IMR-90 (cell line): ENCODE measurements around the gene ZNF366. TPM values are rescaled to one million over a fixed set of nuclear protein-coding genes. Genes with fewer than 3 reads are reported as not detected.

Source experiments
- ATAC-seq: fragments of 200-7000 bp; cut with Tn5 transposase; 2 replicates; pipeline ENCODE4 v1.9.1; 2020; ENCODE audit warnings: low read depth, mild to moderate bottlenecking, moderate library complexity
- BruUV-seq: library from RNA; stranded (reverse); fragments of 400-500 nt; replicated peaks from 2 replicates; lab custom pipeline; 2021; lab: Mats Ljungman, UMichigan
- CTCF ChIA-PET: fragments of 300-600 bp; formaldehyde crosslinking; extraction: SDS; loops from one replicate; lab custom pipeline; 2021; ENCODE audit warnings: antibody characterized with exemption; lab: Yijun Ruan, JAX
- POLR2A ChIA-PET: fragments of 300-600 bp; sonication (Branson Sonifier 250); formaldehyde crosslinking; loops from one replicate; lab custom pipeline; 2022; ENCODE audit warnings: antibody characterized with exemption; ENCODE audit not compliant: unreplicated experiment; lab: Charles Lee
- DNase-seq: peaks from one replicate; pipeline ENCODE4 v3.0.0; 2013
- H2AFZ ChIP-seq: replicated peaks from 2 replicates; pipeline ENCODE3; 2013; ENCODE audit warnings: low read length, mild to moderate bottlenecking; ENCODE audit not compliant: poor library complexity
- H2AK5ac ChIP-seq: 2 replicates; pipeline ENCODE4 v1.6.1; 2013; ENCODE audit warnings: low read depth, low read length, inconsistent platforms
- H2AK9ac ChIP-seq: replicated peaks from 2 replicates; pipeline ENCODE3; 2013; ENCODE audit warnings: mild to moderate bottlenecking, low read depth, low read length, moderate library complexity; ENCODE audit not compliant: poor library complexity
- H2BK120ac ChIP-seq: 2 replicates; pipeline ENCODE4 v1.6.1; 2013; ENCODE audit warnings: low read depth, low read length, inconsistent platforms
- H2BK15ac ChIP-seq: 3 replicates; pipeline ENCODE4 v1.6.1; 2013; ENCODE audit warnings: low read depth, low read length, inconsistent platforms
- H2BK20ac ChIP-seq: 2 replicates; pipeline ENCODE4 v1.6.1; 2013; ENCODE audit warnings: low read depth, mild to moderate bottlenecking, inconsistent platforms, low read length, moderate library complexity
- H2BK5ac ChIP-seq: 2 replicates; pipeline ENCODE4 v1.6.1; 2013; ENCODE audit warnings: mild to moderate bottlenecking, low read depth, low read length, inconsistent platforms; ENCODE audit not compliant: poor library complexity, severe bottlenecking
- H3K14ac ChIP-seq: replicated peaks from 2 replicates; pipeline ENCODE4 v1.6.1; 2013; ENCODE audit warnings: low read depth, low read length, inconsistent platforms
- H3K18ac ChIP-seq: 2 replicates; pipeline ENCODE4 v1.6.1; 2013; ENCODE audit warnings: low read depth, low read length, control low read depth
- H3K23ac ChIP-seq: 2 replicates; pipeline ENCODE4 v1.6.1; 2013; ENCODE audit warnings: low read depth, low read length, inconsistent platforms
- H3K27ac ChIP-seq: 2 replicates; pipeline ENCODE4 v1.5.1; 2013; ENCODE audit warnings: mild to moderate bottlenecking, control low read depth, low read length; ENCODE audit not compliant: insufficient read depth
- H3K27me3 ChIP-seq: 2 replicates; pipeline ENCODE4 v1.6.1; 2013; ENCODE audit warnings: low read length; ENCODE audit not compliant: control insufficient read depth, insufficient read depth
- H3K36me3 ChIP-seq: 2 replicates; pipeline ENCODE4 v1.6.1; 2013; ENCODE audit warnings: low read length, mixed read lengths; ENCODE audit not compliant: control insufficient read depth, insufficient read depth
- H3K4ac ChIP-seq: 2 replicates; pipeline ENCODE4 v1.6.1; 2013; ENCODE audit warnings: low read depth, low read length, inconsistent platforms
- H3K4me1 ChIP-seq: 2 replicates; pipeline ENCODE4 v1.6.1; 2013; ENCODE audit warnings: low read length, mixed read lengths; ENCODE audit not compliant: control insufficient read depth, insufficient read depth
- H3K4me2 ChIP-seq: 2 replicates; pipeline ENCODE4 v1.6.1; 2013; ENCODE audit warnings: low read depth, mild to moderate bottlenecking, control low read depth, low read length, moderate library complexity
- H3K4me3 ChIP-seq: 2 replicates; pipeline ENCODE4 v1.5.1; 2013; ENCODE audit warnings: low read depth, mild to moderate bottlenecking, control low read depth, low read length, moderate library complexity; ENCODE audit not compliant: insufficient read depth
- H3K56ac ChIP-seq: 2 replicates; pipeline ENCODE4 v1.6.1; 2013; ENCODE audit warnings: low read length, inconsistent platforms; ENCODE audit not compliant: insufficient read depth; ENCODE audit errors: extremely low read depth
- H3K79me1 ChIP-seq, 2 experiments: 2 replicates each; pipeline ENCODE4 v1.6.1; 2013; ENCODE audit warnings: low read length in 2 of 2, inconsistent platforms in 1 of 2, low read depth in 1 of 2
- H3K9ac ChIP-seq: 2 replicates; pipeline ENCODE4 v1.6.1; 2013; ENCODE audit warnings: low read depth, low read length, control low read depth
- H3K9me1 ChIP-seq: 2 replicates; pipeline ENCODE4 v1.6.1; 2013; ENCODE audit warnings: low read length, inconsistent platforms; ENCODE audit not compliant: insufficient read depth
- H3K9me3 ChIP-seq: 2 replicates; pipeline ENCODE4 v1.6.1; 2013; ENCODE audit warnings: low read length; ENCODE audit not compliant: control insufficient read depth, insufficient read depth
- H4K20me1 ChIP-seq: 2 replicates; pipeline ENCODE4 v1.6.1; 2013; ENCODE audit warnings: low read length, inconsistent platforms; ENCODE audit not compliant: insufficient read depth
- H4K5ac ChIP-seq: 2 replicates; pipeline ENCODE4 v1.6.1; 2013; ENCODE audit warnings: mild to moderate bottlenecking, low read depth, low read length, control low read depth
- H4K8ac ChIP-seq, 2 experiments: 2 replicates each; pipeline ENCODE4 v1.6.1; 2013; ENCODE audit warnings: low read depth in 2 of 2, low read length in 2 of 2, control low read depth in 1 of 2, inconsistent platforms in 1 of 2
- H4K91ac ChIP-seq: 2 replicates; pipeline ENCODE4 v1.6.1; 2013; ENCODE audit warnings: low read depth, low read length, inconsistent platforms; ENCODE audit not compliant: insufficient read depth
- CTCF ChIP-seq: conservative IDR thresholded peaks from 2 replicates; pipeline ENCODE4 v1.5.1; 2012; ENCODE audit warnings: mild to moderate bottlenecking, low read depth, low read length, improper control_type of control experiment
- MAZ ChIP-seq: IDR thresholded peaks from 2 replicates; pipeline ENCODE4 v1.6.1; 2012; ENCODE audit warnings: low read depth, mild to moderate bottlenecking, low read length, improper control_type of control experiment, moderate library complexity, borderline replicate concordance
- WGBS, 2 experiments: methylation state at CpG; one replicate each; pipeline versions ENCODE4 v1.1.5 to v1.1.7; 2013; ENCODE audit warnings: missing lambda C conversion rate in 2 of 2; ENCODE audit not compliant: insufficient read length in 1 of 2; ENCODE audit errors: extremely low coverage in 2 of 2; 5-methylcytosine and 5-hydroxymethylcytosine counted together
- dilution Hi-C: fragments of 300-500 bp; cut with HindIII; formaldehyde crosslinking; loops from one replicate; pipeline ENCODE4 v1.14.3; 2018; ENCODE audit warnings: low sequenced_read_pairs; ENCODE audit not compliant: unreplicated experiment
- in situ Hi-C: fragments of 300-500 bp; cut with MboI; formaldehyde crosslinking; loops from 3 replicates; pipeline ENCODE4 v1.14.3; 2019; ENCODE audit warnings: low sequenced_read_pairs, inconsistent platforms, mixed read lengths
- intact Hi-C: fragments of 100-400 bp; cut with micrococcal nuclease; formaldehyde crosslinking; loops from 2 replicates; pipeline ENCODE4 v1.10.0; 2022
- polyA plus RNA-seq, 3 experiments: library from polyadenylated mRNA; depleted of rRNA; stranded (reverse); fragments of >200 nt; gene quantifications; 2 replicates each; pipeline ENCODE4 v1.2.3, GENCODE V29; 2012; ENCODE audit warnings: low replicate concordance in 1 of 3
- total RNA-seq: library from RNA; depleted of rRNA; stranded (reverse); fragments of >200 nt; gene quantifications from 2 replicates; pipeline ENCODE4 v1.2.3, GENCODE V29; 2012

The ZNF366 gene
- total and polyA plus RNA-seq, 2 of the 4 experiments (the other 2 are of a cell fraction) = not detected

GRCh38 chr5:72482046-72482445 lies 25.2 kb downstream of the ZNF366 start:
- Histone ChIP-seq H3K79me1 (no peaks in the 10 kb centered on the region), H4K8ac (no peak overlapping the region), H3K4me3 (no peak overlapping the region), H3K14ac (no peak overlapping the region), H3K56ac (no peak overlapping the region), H3K23ac (no peak overlapping the region), H3K9me3 (no peaks in the 10 kb centered on the region), H3K4me1 (peaks cover 5% of the 10 kb centered on the region; the same call in 1 of the 2 replicates), H4K5ac (no peak overlapping the region), H2AK5ac (no peak overlapping the region), H3K9ac (no peak overlapping the region), H2AK9ac (no peak overlapping the region), H4K20me1 (no peaks in the 10 kb centered on the region), H3K9me1 (no peaks in the 10 kb centered on the region), H3K18ac (no peak overlapping the region), H4K91ac (no peak overlapping the region), H2BK20ac (no peak overlapping the region), H2AFZ (no peak overlapping the region), H2BK5ac (no peak overlapping the region), H3K4ac (no peak overlapping the region), H3K27me3 (peaks cover 2% of the 10 kb centered on the region; the same call in 1 of the 2 replicates), H2BK120ac (no peak overlapping the region), H3K27ac (no peak overlapping the region), H2BK15ac (no peak overlapping the region), H3K4me2 (no peak overlapping the region), H3K36me3 (no peaks in the 10 kb centered on the region)
- intact Hi-C loops = no loop called here
- in situ Hi-C loops = no loop called here
- dilution Hi-C loops = no loop called here
- no peak for DNase-seq
- ATAC-seq = no peak
- CTCF ChIA-PET = no interaction called here
- no TSS peak for BruUV-seq
- POLR2A ChIA-PET = no interaction called here
- TF ChIP-seq MAZ = no peak
- no peak for TF ChIP-seq CTCF
- no CpG with 5 or more reads among the region's 3 CpGs for WGBS, 2 experiments
